DOHH2 (cell line): ENCODE data around the gene CXorf65.

ENCODE experiments used
- CTCF ChIP-seq: fragments of 200-600 bp; sonication (generic); IDR thresholded peaks from one replicate; pipeline ENCODE4 v1.5.1; 2014; ENCODE audit warnings: antibody characterized with exemption, mild to moderate bottlenecking, low read depth, low read length; ENCODE audit not compliant: poor library complexity, severe bottlenecking
- EZH2phosphoT487 ChIP-seq: fragments of 200-600 bp; sonication (generic); IDR thresholded peaks from 2 replicates; pipeline ENCODE4 v1.6.1; 2017; ENCODE audit warnings: borderline replicate concordance, mild to moderate bottlenecking, antibody characterized with exemption, low read length, moderate library complexity, mixed read lengths

- no peak for TF ChIP-seq CTCF
- no peak for TF ChIP-seq EZH2phosphoT487
Observed at GRCh38 chrX:71068044-71068918, 38.3 kb downstream of the CXorf65 start, which contains the start of gene SNX12.
